Activated B cell treated with CpG ODN at 0.5 μM for 24 hours (primary cell): ENCODE results near the gene CCDC34. TPM values are rescaled to one million over a fixed set of nuclear protein-coding genes. Genes with fewer than 3 reads are reported as not detected.
"Not testable (repeated sequence)": the region's sequence is repeated elsewhere in the genome, so short reads cannot be mapped to it uniquely, and the experiment has no call there.

Experiments
- ATAC-seq: fragments of 200-7000 bp; cut with Tn5 transposase; one replicate; pipeline ENCODE4 v1.10.0; 2021; ENCODE audit warnings: low read depth, mild to moderate bottlenecking, moderate library complexity
- CTCF ChIA-PET: fragments of 350-600 bp; sonication (Branson Sonifier 250); formaldehyde crosslinking; loops from one replicate; lab custom pipeline; 2021; ENCODE audit warnings: antibody characterized with exemption; lab: Charles Lee
- POLR2A ChIA-PET: fragments of 350-600 bp; sonication (Branson Sonifier 250); formaldehyde crosslinking; loops from one replicate; lab custom pipeline; 2021; ENCODE audit warnings: antibody characterized with exemption; lab: Charles Lee
- DNase-seq: peaks from one replicate; pipeline ENCODE4 v3.0.0; 2022
- H3K27ac Mint-ChIP-seq: one replicate; pipeline ENCODE4 v1.8.0; 2020; ENCODE audit warnings: mixed read lengths
- H3K27me3 Mint-ChIP-seq: one replicate; pipeline ENCODE4 v1.8.0; 2021; ENCODE audit warnings: mixed read lengths
- H3K36me3 Mint-ChIP-seq: one replicate; pipeline ENCODE4 v1.8.0; 2021; ENCODE audit warnings: low read depth, mixed read lengths
- H3K4me1 Mint-ChIP-seq: one replicate; pipeline ENCODE4 v1.8.0; 2021; ENCODE audit warnings: mixed read lengths
- H3K4me3 Mint-ChIP-seq: one replicate; pipeline ENCODE4 v1.8.0; 2020; ENCODE audit warnings: mild to moderate bottlenecking, mixed read lengths
- H3K9me3 Mint-ChIP-seq: one replicate; pipeline ENCODE4 v1.8.0; 2020; ENCODE audit warnings: mixed read lengths
- intact Hi-C: fragments of 100-400 bp; cut with micrococcal nuclease; formaldehyde crosslinking; loops from one replicate; pipeline ENCODE4 v1.15.1; 2024
- total RNA-seq: library from RNA; stranded (reverse); gene quantifications from 2 replicates; pipeline ENCODE4 v1.2.3, GENCODE V29; 2022
- TF ChIP-seq, protein P1 (sequence below): fragments of 200-600 bp; IDR thresholded peaks from one replicate; pipeline ENCODE4 v1.8.0; 2022; ENCODE audit warnings: antibody characterized with exemption, mild to moderate bottlenecking

The CCDC34 gene
- total RNA-seq, 1 donor from 2014 or later: 3.7 TPM

- H3K4me3 Mint-ChIP-seq: no peak overlapping the region
- H3K4me1 Mint-ChIP-seq: no peaks in the 10 kb centered on the region
- H3K27me3 Mint-ChIP-seq: no peaks in the 10 kb centered on the region
- TF ChIP-seq, protein P1, sequence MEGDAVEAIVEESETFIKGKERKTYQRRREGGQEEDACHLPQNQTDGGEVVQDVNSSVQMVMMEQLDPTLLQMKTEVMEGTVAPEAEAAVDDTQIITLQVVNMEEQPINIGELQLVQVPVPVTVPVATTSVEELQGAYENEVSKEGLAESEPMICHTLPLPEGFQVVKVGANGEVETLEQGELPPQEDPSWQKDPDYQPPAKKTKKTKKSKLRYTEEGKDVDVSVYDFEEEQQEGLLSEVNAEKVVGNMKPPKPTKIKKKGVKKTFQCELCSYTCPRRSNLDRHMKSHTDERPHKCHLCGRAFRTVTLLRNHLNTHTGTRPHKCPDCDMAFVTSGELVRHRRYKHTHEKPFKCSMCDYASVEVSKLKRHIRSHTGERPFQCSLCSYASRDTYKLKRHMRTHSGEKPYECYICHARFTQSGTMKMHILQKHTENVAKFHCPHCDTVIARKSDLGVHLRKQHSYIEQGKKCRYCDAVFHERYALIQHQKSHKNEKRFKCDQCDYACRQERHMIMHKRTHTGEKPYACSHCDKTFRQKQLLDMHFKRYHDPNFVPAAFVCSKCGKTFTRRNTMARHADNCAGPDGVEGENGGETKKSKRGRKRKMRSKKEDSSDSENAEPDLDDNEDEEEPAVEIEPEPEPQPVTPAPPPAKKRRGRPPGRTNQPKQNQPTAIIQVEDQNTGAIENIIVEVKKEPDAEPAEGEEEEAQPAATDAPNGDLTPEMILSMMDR: no peak
- peaks cover 5% of the 10 kb centered on the region for H3K36me3 Mint-ChIP-seq
- no peak overlapping the region for H3K27ac Mint-ChIP-seq
- DNase-seq (no peak), ATAC-seq (no peak)
- ChIA-PET CTCF (no interaction called here), POLR2A (no interaction called here)
- intact Hi-C loops: no loop called here
- H3K9me3 Mint-ChIP-seq: no peaks in the 10 kb centered on the region
Measured at GRCh38 chr11:27350511-27350910, 12.5 kb downstream of the CCDC34 start.

DNA sequence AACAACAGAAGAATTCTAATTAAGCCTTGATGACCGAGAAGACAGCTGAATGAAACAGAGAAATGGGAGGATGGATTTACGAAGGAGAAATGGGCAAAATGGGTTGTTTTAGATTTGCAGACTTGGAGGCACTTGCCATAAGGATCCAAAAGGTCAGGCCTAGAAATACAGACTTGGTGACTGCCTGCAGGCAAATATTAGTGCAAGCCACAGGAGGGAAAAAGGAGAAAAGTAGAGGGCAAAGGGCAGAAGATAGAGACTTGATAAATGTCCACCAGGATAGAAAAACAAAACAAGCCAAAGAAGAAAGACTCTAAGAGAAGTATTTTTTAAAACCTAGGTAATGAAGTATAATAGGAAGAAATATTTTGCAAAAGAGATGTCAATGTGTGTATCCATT is 13.1 kb downstream of the CCDC34 start:
- Mint-ChIP-seq H3K27me3 (no peaks in the 10 kb centered on the region), H3K4me3 (no peak overlapping the region), H3K27ac (no peak overlapping the region), H3K4me1 (no peaks in the 10 kb centered on the region), H3K9me3 (no peaks in the 10 kb centered on the region), H3K36me3 (peaks cover 5% of the 10 kb centered on the region)
- TF ChIP-seq, protein P1: no peak
- ChIA-PET POLR2A (no interaction called here), CTCF (no interaction called here)
- DNase-seq (no peak), ATAC-seq (no peak)
- intact Hi-C loops: no loop called here

- ChIA-PET CTCF (no interaction called here), POLR2A (no interaction called here)
- intact Hi-C loops: no loop called here
- Mint-ChIP-seq H3K36me3 (peaks cover 5% of the 10 kb centered on the region), H3K27me3 (no peaks in the 10 kb centered on the region), H3K4me1 (no peaks in the 10 kb centered on the region), H3K27ac (no peak overlapping the region), H3K4me3 (no peak overlapping the region), H3K9me3 (no peaks in the 10 kb centered on the region)
- no peak for DNase-seq
- TF ChIP-seq, protein P1: no peak
- ATAC-seq: no peak
Measured at GRCh38 chr11:27348340-27348873, 14.6 kb downstream of the CCDC34 start.

GRCh38 chr11:27347359-27348339 is 15.4 kb downstream of the CCDC34 start:
- H3K36me3 Mint-ChIP-seq: peaks cover 5% of the 10 kb centered on the region
- ATAC-seq (no peak), DNase-seq (no peak)
- intact Hi-C loops: no loop called here
- H3K4me3 Mint-ChIP-seq: no peak overlapping the region
- ChIA-PET CTCF (no interaction called here), POLR2A (no interaction called here)
- H3K27me3 Mint-ChIP-seq: no peaks in the 10 kb centered on the region
- H3K27ac Mint-ChIP-seq: no peak overlapping the region
- TF ChIP-seq, protein P1: no peak
- no peaks in the 10 kb centered on the region for H3K9me3 Mint-ChIP-seq
- H3K4me1 Mint-ChIP-seq: no peaks in the 10 kb centered on the region

DNA sequence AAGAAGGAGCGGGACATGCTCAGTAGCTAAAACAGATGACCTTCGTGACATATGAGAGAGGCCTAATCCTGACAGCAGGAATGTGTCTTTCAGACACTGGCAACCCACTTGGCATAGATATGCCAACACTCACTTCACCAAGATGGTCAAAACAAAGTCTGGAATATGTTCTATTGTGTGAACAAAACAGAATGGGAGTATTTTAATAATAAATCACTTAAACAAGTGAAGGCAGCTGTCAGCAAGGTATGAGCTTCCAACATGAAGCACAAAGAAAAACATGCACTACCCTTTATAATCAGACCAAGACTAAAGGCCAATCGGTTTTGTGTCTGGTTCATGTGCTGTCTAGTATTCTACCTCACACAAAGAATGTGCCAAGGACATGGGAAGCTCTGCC is 23.1 kb downstream of the CCDC34 start:
- Mint-ChIP-seq H3K27ac (no peak overlapping the region), H3K4me1 (no peaks in the 10 kb centered on the region), H3K9me3 (no peaks in the 10 kb centered on the region), H3K36me3 (peaks cover 2% of the 10 kb centered on the region), H3K27me3 (no peaks in the 10 kb centered on the region), H3K4me3 (no peak overlapping the region)
- TF ChIP-seq, protein P1: no peak
- intact Hi-C loops: no loop called here
- CTCF ChIA-PET: no interaction called here
- DNase-seq (no peak), ATAC-seq (no peak)
- POLR2A ChIA-PET: no interaction called here

DNA sequence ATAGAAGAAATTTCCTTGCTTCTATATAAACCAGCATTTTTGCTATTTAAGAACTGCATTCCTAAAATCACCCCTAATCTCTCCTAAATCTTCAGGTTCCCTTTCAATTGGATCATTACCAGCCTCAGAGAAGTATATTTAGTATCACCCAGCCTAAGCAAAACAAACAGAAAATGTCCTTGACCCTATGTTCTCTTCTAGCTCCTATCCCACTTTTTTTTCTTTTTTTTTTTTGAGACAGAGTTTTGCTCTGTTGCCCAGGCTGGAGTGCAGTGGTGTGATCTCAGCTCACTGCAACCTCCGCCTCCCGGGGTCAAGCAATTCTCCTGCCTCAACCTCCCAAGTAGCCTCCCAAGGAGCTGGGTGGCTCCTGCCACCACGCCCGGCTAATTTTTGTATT is 28.3 kb downstream of the CCDC34 start:
- DNase-seq, H3K27me3 Mint-ChIP-seq, CTCF ChIA-PET, H3K4me3 Mint-ChIP-seq, H3K27ac Mint-ChIP-seq, POLR2A ChIA-PET, ATAC-seq, H3K36me3 Mint-ChIP-seq, H3K9me3 Mint-ChIP-seq, intact Hi-C loops, H3K4me1 Mint-ChIP-seq: not testable (repeated sequence)
